Measurements from ENCODE around the gene AP3M1.
"Not testable (repeated sequence)": the region's sequence is repeated elsewhere in the genome, so short reads cannot be mapped to it uniquely, and the experiment has no call there.

Gene AP3M1

GRCh38 chr10:74150204-74150989 lies at the start of gene AP3M1:
Gene AP3M1 (minus strand): TSS chr10:74150828. CDS start chr10:74138379, 12,449 bp downstream.
- Mint-ChIP-seq H3K36me3 (ENCODE audit: low read depth) (peaks cover 42% of the 10 kb centered on the region), H3K9me3 (no peaks in the 10 kb centered on the region), H3K4me1 (ENCODE audit: low read depth) (peaks cover 49% of the 10 kb centered on the region), H3K27me3 (no peaks in the 10 kb centered on the region), H3K27ac (no peak within 1 kb of the TSS), H3K4me3 (no peak within 1 kb of the TSS)
- peak; percentile 84 for DNase-seq

GRCh38 chr10:74199315-74199714 lies 48.7 kb upstream of the AP3M1 start:
- peaks cover 20% of the 10 kb centered on the region for H3K4me1 Mint-ChIP-seq (ENCODE audit: low read depth)
- DNase-seq: no peak
- no peaks in the 10 kb centered on the region for H3K27me3 Mint-ChIP-seq
- no peaks in the 10 kb centered on the region for H3K9me3 Mint-ChIP-seq
- H3K36me3 Mint-ChIP-seq (ENCODE audit: low read depth): peaks cover 47% of the 10 kb centered on the region
- H3K4me3 Mint-ChIP-seq: no peak overlapping the region
- no peak overlapping the region for H3K27ac Mint-ChIP-seq

GRCh38 chr10:74194999-74195398 lies 44.4 kb upstream of the AP3M1 start:
- peaks cover 51% of the 10 kb centered on the region for H3K4me1 Mint-ChIP-seq (ENCODE audit: low read depth)
- no peak overlapping the region for H3K27ac Mint-ChIP-seq
- no peak for DNase-seq
- no peaks in the 10 kb centered on the region for H3K27me3 Mint-ChIP-seq
- no peak overlapping the region for H3K4me3 Mint-ChIP-seq
- H3K9me3 Mint-ChIP-seq: no peaks in the 10 kb centered on the region
- peaks cover 18% of the 10 kb centered on the region for H3K36me3 Mint-ChIP-seq (ENCODE audit: low read depth)

GRCh38 chr10:74194545-74194944 lies 43.9 kb upstream of the AP3M1 start:
- no peaks in the 10 kb centered on the region for H3K27me3 Mint-ChIP-seq
- H3K4me3 Mint-ChIP-seq: no peak overlapping the region
- no peak for DNase-seq
- H3K4me1 Mint-ChIP-seq (ENCODE audit: low read depth): peaks cover 56% of the 10 kb centered on the region
- H3K9me3 Mint-ChIP-seq: no peaks in the 10 kb centered on the region
- H3K27ac Mint-ChIP-seq: peak overlapping the region; percentile 24
- H3K36me3 Mint-ChIP-seq (ENCODE audit: low read depth): peaks cover 17% of the 10 kb centered on the region

- Mint-ChIP-seq H3K4me1 (ENCODE audit: low read depth) (peaks cover 69% of the 10 kb centered on the region), H3K36me3 (ENCODE audit: low read depth) (peaks cover 17% of the 10 kb centered on the region), H3K27me3 (no peaks in the 10 kb centered on the region), H3K27ac (peak overlapping the region; percentile 93), H3K9me3 (no peaks in the 10 kb centered on the region), H3K4me3 (peak overlapping the region; percentile 52)
- DNase-seq: no peak
Observed at GRCh38 chr10:74190494-74190893, 39.9 kb upstream of the AP3M1 start.

GRCh38 chr10:74189999-74190421 lies 39.4 kb upstream of the AP3M1 start:
- DNase-seq: no peak
- Mint-ChIP-seq H3K27me3 (no peaks in the 10 kb centered on the region), H3K36me3 (ENCODE audit: low read depth) (peaks cover 21% of the 10 kb centered on the region), H3K27ac (peak overlapping the region; percentile 93), H3K4me3 (peak overlapping the region; percentile 52), H3K4me1 (ENCODE audit: low read depth) (peaks cover 69% of the 10 kb centered on the region), H3K9me3 (no peaks in the 10 kb centered on the region)

GRCh38 chr10:74188617-74189016 lies 38.0 kb upstream of the AP3M1 start:
- peaks cover 60% of the 10 kb centered on the region for H3K4me1 Mint-ChIP-seq (ENCODE audit: low read depth)
- H3K27ac Mint-ChIP-seq: not testable (repeated sequence)

GRCh38 chr10:74187237-74187636 lies 36.6 kb upstream of the AP3M1 start:
- Mint-ChIP-seq H3K9me3 (no peaks in the 10 kb centered on the region), H3K36me3 (ENCODE audit: low read depth) (peaks cover 26% of the 10 kb centered on the region), H3K27me3 (no peaks in the 10 kb centered on the region), H3K4me3 (no peak overlapping the region), H3K4me1 (ENCODE audit: low read depth) (peaks cover 55% of the 10 kb centered on the region), H3K27ac (peak overlapping the region; percentile 67)
- DNase-seq: no peak

More at GRCh38 chr10:74188617-74189016, 38.0 kb upstream of the AP3M1 start:
- not testable (repeated sequence) for H3K27me3 Mint-ChIP-seq, H3K9me3 Mint-ChIP-seq, H3K4me3 Mint-ChIP-seq, DNase-seq
- H3K36me3 Mint-ChIP-seq (ENCODE audit: low read depth): peaks cover 26% of the 10 kb centered on the region

- Mint-ChIP-seq H3K4me3 (no peak overlapping the region), H3K36me3 (ENCODE audit: low read depth) (peaks cover 27% of the 10 kb centered on the region), H3K27ac (peak overlapping the region; percentile 55), H3K27me3 (no peaks in the 10 kb centered on the region), H3K4me1 (ENCODE audit: low read depth) (peaks cover 58% of the 10 kb centered on the region), H3K9me3 (no peaks in the 10 kb centered on the region)
- no peak for DNase-seq
Observed at GRCh38 chr10:74186678-74187077, 36.0 kb upstream of the AP3M1 start.

GRCh38 chr10:74179111-74179710 lies 28.6 kb upstream of the AP3M1 start:
- no peaks in the 10 kb centered on the region for H3K9me3 Mint-ChIP-seq
- peak overlapping the region; percentile 78 for H3K27ac Mint-ChIP-seq
- H3K27me3 Mint-ChIP-seq: no peaks in the 10 kb centered on the region
- H3K36me3 Mint-ChIP-seq (ENCODE audit: low read depth): peaks cover 28% of the 10 kb centered on the region
- peaks cover 64% of the 10 kb centered on the region for H3K4me1 Mint-ChIP-seq (ENCODE audit: low read depth)
- DNase-seq: no peak
- peak overlapping the region; percentile 89 for H3K4me3 Mint-ChIP-seq

- H3K27me3 Mint-ChIP-seq: no peaks in the 10 kb centered on the region
- DNase-seq: no peak
- peaks cover 64% of the 10 kb centered on the region for H3K4me1 Mint-ChIP-seq (ENCODE audit: low read depth)
- peak overlapping the region; percentile 78 for H3K27ac Mint-ChIP-seq
- no peaks in the 10 kb centered on the region for H3K9me3 Mint-ChIP-seq
- H3K4me3 Mint-ChIP-seq: peak overlapping the region; percentile 89
- H3K36me3 Mint-ChIP-seq (ENCODE audit: low read depth): peaks cover 28% of the 10 kb centered on the region
Observed at GRCh38 chr10:74178042-74178791, 27.6 kb upstream of the AP3M1 start.

- Mint-ChIP-seq H3K9me3 (no peaks in the 10 kb centered on the region), H3K4me3 (peak overlapping the region; percentile 89), H3K27ac (peak overlapping the region; percentile 98), H3K4me1 (ENCODE audit: low read depth) (peaks cover 58% of the 10 kb centered on the region), H3K36me3 (ENCODE audit: low read depth) (peaks cover 26% of the 10 kb centered on the region), H3K27me3 (no peaks in the 10 kb centered on the region)
- no peak for DNase-seq
Observed at GRCh38 chr10:74177140-74177677, 26.6 kb upstream of the AP3M1 start.

GRCh38 chr10:74176380-74177139 lies 25.9 kb upstream of the AP3M1 start:
- H3K9me3 Mint-ChIP-seq: no peaks in the 10 kb centered on the region
- DNase-seq: peak; percentile 96
- peak overlapping the region; percentile 98 for H3K27ac Mint-ChIP-seq
- peaks cover 25% of the 10 kb centered on the region for H3K36me3 Mint-ChIP-seq (ENCODE audit: low read depth)
- peaks cover 52% of the 10 kb centered on the region for H3K4me1 Mint-ChIP-seq (ENCODE audit: low read depth)
- peak overlapping the region; percentile 89 for H3K4me3 Mint-ChIP-seq
- no peaks in the 10 kb centered on the region for H3K27me3 Mint-ChIP-seq
